Prostate gland (tissue), 2 donors: Measurements from ENCODE around the gene ADAMTS10. TPM values are rescaled to one million over a fixed set of nuclear protein-coding genes. Genes with fewer than 3 reads are reported as not detected.
"Not testable (repeated sequence)": the region's sequence is repeated elsewhere in the genome, so short reads cannot be mapped to it uniquely, and the experiment has no call there.

ENCODE experiments used
- DNase-seq: peaks from one replicate; pipeline ENCODE4 v3.0.0-alpha.2; 2019; ENCODE audit warnings: low spot score
- H3K27ac ChIP-seq, 2 donors: fragments of 200-600 bp; sonication (generic); 2 replicates each; pipeline ENCODE4 v1.5.1; 2017 to 2019
- H3K27me3 ChIP-seq: fragments of 200-600 bp; sonication (generic); replicated peaks from 2 replicates; pipeline ENCODE4 v1.5.1; 2019; ENCODE audit not compliant: insufficient read depth
- H3K36me3 ChIP-seq, 2 donors: fragments of 200-600 bp; sonication (generic); 1 replicate in 1 of 2; 2 replicates in 1 of 2; pipeline versions ENCODE4 v1.5.1 to v1.8.1; 2017 to 2019
- H3K4me1 ChIP-seq: fragments of 200-600 bp; sonication (generic); replicated peaks from 2 replicates; pipeline ENCODE4 v1.5.1; 2019
- H3K4me3 ChIP-seq, 2 donors: fragments of 200-600 bp; sonication (generic); 2 replicates each; pipeline ENCODE4 v1.5.1; 2017 to 2019
- H3K9me3 ChIP-seq: fragments of 200-600 bp; sonication (generic); 2 replicates; pipeline ENCODE4 v1.5.1; 2017
- POLR2A ChIP-seq: fragments of 450-650 bp; IDR thresholded peaks from one replicate; pipeline ENCODE4 v1.6.1; 2016; ENCODE audit warnings: antibody characterized with exemption, mild to moderate bottlenecking
- POLR2AphosphoS5 ChIP-seq: sonication (generic); formaldehyde crosslinking; IDR thresholded peaks from one replicate; pipeline ENCODE4 v1.6.1; 2017; ENCODE audit warnings: antibody characterized with exemption
- WGBS: methylation state at CpG from one replicate; pipeline ENCODE4 v1.1.5; 2018; 5-methylcytosine and 5-hydroxymethylcytosine counted together
- intact Hi-C: fragments of 100-400 bp; cut with DNase I; formaldehyde crosslinking; loops from one replicate; pipeline ENCODE4 v1.14.2; 2022
- total RNA-seq, 2 donors: library from RNA; depleted of rRNA; stranded (reverse); fragments of >200 nt; gene quantifications; one replicate each; pipeline ENCODE4 v1.1.0, GENCODE V29; 2016
- TF ChIP-seq, protein P1 (sequence below), 4 experiments: fragments of 200-600 bp in 2 of 4; fragments of 450-650 bp in 2 of 4; sonication (generic) in 2 of 4; IDR thresholded peaks; 1 replicate in 3 of 4; 2 replicates in 1 of 4; pipeline ENCODE4 v1.5.1; 2016 to 2019; ENCODE audit warnings: antibody characterized with exemption in 4 of 4, mild to moderate bottlenecking in 2 of 4, moderate library complexity in 2 of 4

The ADAMTS10 gene
- total RNA-seq, 2 donors from 2014 or later: 9.7 to 48.1 TPM

DNA sequence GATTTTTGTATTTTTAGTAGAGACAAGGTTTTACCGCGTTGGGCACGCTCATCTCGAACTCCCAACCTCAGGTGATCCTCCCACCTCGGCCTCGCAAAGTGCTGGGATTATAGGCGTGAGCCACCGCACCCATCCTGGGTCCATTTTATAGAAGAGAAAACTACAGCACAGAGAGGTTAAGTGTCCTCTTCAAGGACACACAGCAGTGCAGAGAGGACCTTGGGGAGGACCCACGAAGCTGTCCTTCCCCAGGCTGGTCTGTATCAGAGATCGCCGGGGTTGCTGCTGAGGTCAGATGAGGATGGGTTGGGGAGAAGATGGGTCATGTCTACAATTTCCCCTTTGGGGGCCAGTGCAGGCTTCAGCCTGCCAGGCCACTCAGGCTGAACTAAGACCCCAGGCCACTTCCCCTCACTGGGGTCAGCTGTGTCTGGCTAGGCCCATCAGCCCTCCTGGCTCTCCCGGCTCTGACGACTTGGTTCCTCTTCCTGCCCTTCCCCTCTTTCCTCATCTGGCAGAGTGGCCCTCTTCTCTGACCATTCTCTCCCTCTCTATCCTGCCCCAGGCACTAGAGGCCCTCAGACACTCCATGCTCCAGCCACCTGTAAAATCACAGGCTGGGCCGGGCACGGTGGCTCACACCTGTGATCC lies 42.9 kb downstream of the ADAMTS10 start:
- Histone ChIP-seq H3K4me1 (no peaks in the 10 kb centered on the region), H3K27ac (no peak overlapping the region), H3K36me3 (no peaks in the 10 kb centered on the region), H3K4me3 (no peak overlapping the region), H3K27me3 (no peaks in the 10 kb centered on the region), H3K9me3 (no peaks in the 10 kb centered on the region)
- no peak for DNase-seq
- intact Hi-C loops: no loop called here
- 94% methylated on average over 15 of the region's 15 CpGs for WGBS
- TF ChIP-seq, protein P1, sequence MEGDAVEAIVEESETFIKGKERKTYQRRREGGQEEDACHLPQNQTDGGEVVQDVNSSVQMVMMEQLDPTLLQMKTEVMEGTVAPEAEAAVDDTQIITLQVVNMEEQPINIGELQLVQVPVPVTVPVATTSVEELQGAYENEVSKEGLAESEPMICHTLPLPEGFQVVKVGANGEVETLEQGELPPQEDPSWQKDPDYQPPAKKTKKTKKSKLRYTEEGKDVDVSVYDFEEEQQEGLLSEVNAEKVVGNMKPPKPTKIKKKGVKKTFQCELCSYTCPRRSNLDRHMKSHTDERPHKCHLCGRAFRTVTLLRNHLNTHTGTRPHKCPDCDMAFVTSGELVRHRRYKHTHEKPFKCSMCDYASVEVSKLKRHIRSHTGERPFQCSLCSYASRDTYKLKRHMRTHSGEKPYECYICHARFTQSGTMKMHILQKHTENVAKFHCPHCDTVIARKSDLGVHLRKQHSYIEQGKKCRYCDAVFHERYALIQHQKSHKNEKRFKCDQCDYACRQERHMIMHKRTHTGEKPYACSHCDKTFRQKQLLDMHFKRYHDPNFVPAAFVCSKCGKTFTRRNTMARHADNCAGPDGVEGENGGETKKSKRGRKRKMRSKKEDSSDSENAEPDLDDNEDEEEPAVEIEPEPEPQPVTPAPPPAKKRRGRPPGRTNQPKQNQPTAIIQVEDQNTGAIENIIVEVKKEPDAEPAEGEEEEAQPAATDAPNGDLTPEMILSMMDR (IDR thresholded peaks at IDR 0.05): no peak
- no peak for TF ChIP-seq POLR2A
- TF ChIP-seq POLR2AphosphoS5: no peak

DNA sequence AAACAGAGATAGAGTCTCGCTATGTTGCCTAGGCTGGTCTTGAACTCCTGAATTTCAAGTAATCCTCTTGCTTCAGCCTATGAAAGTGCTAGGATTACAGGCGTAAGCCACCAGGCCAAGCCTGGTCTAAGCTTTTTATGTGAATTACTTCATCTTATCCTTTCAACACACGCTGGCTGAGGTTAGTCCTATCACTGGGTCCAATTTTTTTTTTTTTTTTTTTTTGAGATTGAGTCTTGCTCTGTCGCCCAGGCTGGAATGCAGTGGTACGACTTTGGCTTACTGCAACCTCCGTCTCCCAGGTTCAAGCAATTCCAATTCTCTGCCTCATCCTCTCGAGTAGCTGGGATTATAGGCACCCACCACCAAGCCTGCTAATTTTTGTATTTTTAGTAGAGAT lies 43.7 kb downstream of the ADAMTS10 start:
- TF ChIP-seq POLR2A (no peak), POLR2AphosphoS5 (no peak)
- TF ChIP-seq, protein P1 (IDR thresholded peaks at IDR 0.05): no peak
- DNase-seq: no peak
- WGBS: 80% methylated on average over 7 of the region's 7 CpGs
- Histone ChIP-seq H3K36me3 (no peaks in the 10 kb centered on the region), H3K9me3 (no peaks in the 10 kb centered on the region), H3K4me3 (no peak overlapping the region), H3K27ac (no peak overlapping the region), H3K27me3 (no peaks in the 10 kb centered on the region), H3K4me1 (no peaks in the 10 kb centered on the region)
- intact Hi-C loops: no loop called here

DNA sequence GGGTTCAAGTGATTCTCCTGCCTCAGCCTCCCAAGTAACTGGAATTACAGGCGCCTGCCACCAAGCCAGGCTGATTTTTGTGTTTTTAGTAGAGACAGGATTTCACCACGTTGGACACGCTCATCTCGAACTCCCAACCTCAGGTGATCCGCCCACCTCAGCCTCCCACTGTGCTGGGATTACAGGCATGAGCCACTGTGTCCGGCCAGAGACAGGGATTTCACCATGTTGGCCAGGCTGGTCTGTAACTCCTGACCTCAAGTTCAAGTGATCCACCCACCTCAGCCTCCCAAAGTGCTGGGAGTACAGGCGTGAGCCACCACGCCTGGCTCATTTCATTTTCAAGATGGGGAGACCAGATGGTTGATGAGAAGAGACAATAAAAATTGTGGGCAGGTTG lies 45.6 kb downstream of the ADAMTS10 start:
- intact Hi-C loops, H3K4me1 ChIP-seq, DNase-seq, H3K9me3 ChIP-seq, H3K27ac ChIP-seq, H3K36me3 ChIP-seq, H3K4me3 ChIP-seq, H3K27me3 ChIP-seq: not testable (repeated sequence)
- WGBS: 92% methylated on average over 8 of the region's 8 CpGs

DNA sequence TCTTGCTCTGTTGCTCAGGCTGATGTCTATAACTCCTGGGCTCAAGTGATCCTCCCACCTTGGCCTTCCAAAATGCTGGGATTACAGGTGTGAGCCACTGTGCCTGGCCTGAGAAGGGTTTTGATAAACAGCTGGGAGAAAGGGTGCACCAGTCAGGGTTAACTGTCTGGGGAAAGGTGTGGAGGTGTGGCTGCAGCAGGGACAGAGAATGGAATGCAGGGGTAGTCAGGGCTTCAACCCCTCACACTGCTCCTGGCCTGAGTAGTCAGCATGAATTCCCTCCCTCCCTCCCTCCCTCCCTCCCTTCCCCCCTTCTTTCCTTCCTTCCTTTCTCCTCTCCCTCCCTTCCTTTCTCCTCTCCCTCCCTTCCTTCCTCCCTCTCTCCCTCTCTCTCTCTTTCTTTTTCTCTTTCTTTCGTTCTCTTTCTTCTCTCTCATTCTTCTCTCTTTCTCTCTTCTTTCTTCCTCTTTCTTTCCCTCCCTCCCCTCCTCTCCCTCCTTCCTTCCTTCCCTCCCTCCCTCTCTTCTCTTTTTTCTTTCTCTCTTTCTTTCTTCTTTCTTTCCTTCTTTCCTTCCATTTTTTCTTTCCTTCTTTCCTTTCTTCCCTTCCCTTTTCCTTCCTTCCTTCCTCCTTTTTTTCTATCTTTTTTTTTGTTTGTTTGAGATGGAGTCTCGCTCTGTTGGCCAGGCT lies 49.3 kb downstream of the ADAMTS10 start:
- intact Hi-C loops: no loop called here
- WGBS: 66% methylated on average over 2 of the region's 2 CpGs

DNA sequence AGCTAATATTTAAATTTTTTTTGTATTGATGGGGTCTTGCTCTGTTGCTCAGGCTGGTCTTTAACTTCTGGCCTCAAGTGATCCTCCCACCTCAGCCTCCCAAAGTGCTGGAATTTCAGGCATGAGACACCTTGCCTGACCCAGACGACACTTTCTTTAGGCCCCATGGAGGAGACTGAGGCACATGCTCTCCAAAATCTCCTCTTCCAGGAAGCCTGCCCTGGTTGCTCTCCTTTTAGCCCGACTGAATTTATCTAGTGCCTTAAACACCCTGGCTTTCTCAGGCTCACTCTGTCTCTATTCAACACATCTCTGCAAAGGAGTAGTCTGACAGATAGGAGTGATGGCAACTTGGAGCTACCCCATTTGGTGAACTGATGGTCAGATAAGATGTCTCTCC lies 52.2 kb downstream of the ADAMTS10 start:
- intact Hi-C loops: no loop called here
- H3K9me3 ChIP-seq: no peaks in the 10 kb centered on the region
- TF ChIP-seq, protein P1 (IDR thresholded peaks at IDR 0.05): no peak
- no peak overlapping the region for H3K4me3 ChIP-seq
- H3K36me3 ChIP-seq: no peaks in the 10 kb centered on the region
- 83% methylated on average over 2 of the region's 2 CpGs for WGBS
- no peak overlapping the region for H3K27ac ChIP-seq
- H3K4me1 ChIP-seq: no peaks in the 10 kb centered on the region
- no peak for DNase-seq
- no peaks in the 10 kb centered on the region for H3K27me3 ChIP-seq

More for the DNA sequence above, 49.3 kb downstream of the ADAMTS10 start:
- H3K36me3 ChIP-seq: no peaks in the 10 kb centered on the region
- H3K27me3 ChIP-seq: no peaks in the 10 kb centered on the region
- no peak for DNase-seq
- H3K9me3 ChIP-seq: no peaks in the 10 kb centered on the region
- no peak overlapping the region for H3K27ac ChIP-seq
- H3K4me1 ChIP-seq: no peaks in the 10 kb centered on the region
- no peak for TF ChIP-seq POLR2AphosphoS5
- TF ChIP-seq, protein P1 (IDR thresholded peaks at IDR 0.05): no peak
- TF ChIP-seq POLR2A: no peak
- H3K4me3 ChIP-seq: no peak overlapping the region
